SK-MEL-5 (cell line): ENCODE data around the gene SFT2D2. TPM values are rescaled to one million over a fixed set of nuclear protein-coding genes. Genes with fewer than 3 reads are reported as not detected.
"Not testable (repeated sequence)": the region's sequence is repeated elsewhere in the genome, so short reads cannot be mapped to it uniquely, and the experiment has no call there.

Experiments
- DNase-seq: peaks from one replicate; pipeline ENCODE4 v3.0.0-alpha.2; 2016; ENCODE audit warnings: low read depth, low spot score
- in situ Hi-C: cut with HindIII; loops from 2 replicates; pipeline ENCODE4 v1.10.0; 2016; ENCODE audit warnings: low sequenced_read_pairs, high pct_unique_total_duplicates, low pct_unique_long_range_greater_than_20kb
- polyA plus RNA-seq, 2 experiments: library from polyadenylated mRNA; depleted of rRNA; stranded (reverse); fragments of >200 nt; gene quantifications; 2 replicates each; pipeline ENCODE4 v1.2.3, GENCODE V29; 2015
- total RNA-seq: library from RNA; depleted of rRNA; stranded (reverse); fragments of >200 nt; shearing (Covaris generic); gene quantifications from 2 replicates; pipeline ENCODE4 v1.2.3, GENCODE V29; 2014; rRNA removed

SFT2D2 gene
- total RNA-seq = 65.8 and 71.4 TPM in 2 replicates
- 46.8 and 65.3 TPM in 2 replicates for polyA plus RNA-seq (2015; cell fraction: cytosol; rRNA removed)
- polyA plus RNA-seq (2015; cell fraction: nucleus; rRNA removed) = 51.9 and 65.2 TPM in 2 replicates

DNA sequence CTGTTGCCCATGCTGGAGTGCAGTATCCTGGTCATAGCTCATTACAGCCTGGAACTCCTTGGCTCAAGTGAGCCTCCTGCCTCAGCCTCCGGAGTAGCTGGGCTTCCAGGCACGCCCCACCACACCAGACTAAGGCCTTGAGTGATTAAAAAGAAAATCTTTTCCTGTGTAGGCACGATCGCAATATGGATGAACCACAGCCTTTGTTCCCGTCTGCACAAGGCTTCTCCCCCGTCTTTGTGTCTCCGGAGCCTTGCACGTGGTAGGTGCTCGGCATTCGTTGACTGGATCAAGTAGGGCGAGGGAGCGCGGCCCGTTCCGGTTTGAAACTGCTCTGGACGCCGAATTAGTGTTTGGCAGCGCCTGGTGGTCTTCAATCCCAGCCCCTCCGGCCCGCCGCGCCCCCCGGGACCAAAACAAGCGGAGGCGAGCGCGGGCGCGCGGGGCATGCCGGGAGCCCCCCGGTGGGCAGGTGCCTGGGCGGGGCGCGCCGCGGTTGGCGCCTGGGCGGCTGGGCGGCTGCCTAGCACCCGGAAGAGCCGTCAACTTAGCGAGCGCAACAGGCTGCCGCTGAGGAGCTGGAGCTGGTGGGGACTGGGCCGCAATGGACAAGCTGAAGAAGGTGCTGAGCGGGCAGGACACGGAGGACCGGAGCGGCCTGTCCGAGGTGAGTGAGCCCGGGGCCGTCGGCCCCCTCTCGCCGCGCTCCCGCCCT is at the start of gene SFT2D2:
Gene SFT2D2 (plus strand): TSS at position 529 of the 715 bp plus-strand sequence. CDS start 76 bp downstream, at position 605.
- peak; percentile 80 for DNase-seq
- in situ Hi-C loops = no loop called here

DNA sequence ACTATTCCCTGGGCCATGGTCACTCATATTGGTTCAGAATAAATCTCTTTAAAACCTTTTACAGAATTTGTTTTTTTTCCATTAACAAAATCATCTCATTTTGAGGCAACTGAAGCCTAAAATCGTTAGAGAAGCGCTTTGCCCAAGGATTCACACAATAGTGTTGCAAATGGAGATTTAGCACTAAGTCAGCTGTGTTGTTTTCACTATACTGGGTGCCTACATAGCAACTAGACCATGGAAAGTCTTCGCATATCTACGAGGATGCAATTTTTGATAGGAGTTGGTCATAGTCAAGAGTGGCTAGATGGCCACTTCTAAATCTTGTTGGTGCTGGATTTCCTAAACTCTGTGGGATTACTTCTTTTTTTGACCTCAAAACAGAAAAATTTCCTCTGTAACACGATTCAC is 47.6 kb upstream of the SFT2D2 start:
- DNase-seq = no peak
- in situ Hi-C loops = no loop called here

DNA sequence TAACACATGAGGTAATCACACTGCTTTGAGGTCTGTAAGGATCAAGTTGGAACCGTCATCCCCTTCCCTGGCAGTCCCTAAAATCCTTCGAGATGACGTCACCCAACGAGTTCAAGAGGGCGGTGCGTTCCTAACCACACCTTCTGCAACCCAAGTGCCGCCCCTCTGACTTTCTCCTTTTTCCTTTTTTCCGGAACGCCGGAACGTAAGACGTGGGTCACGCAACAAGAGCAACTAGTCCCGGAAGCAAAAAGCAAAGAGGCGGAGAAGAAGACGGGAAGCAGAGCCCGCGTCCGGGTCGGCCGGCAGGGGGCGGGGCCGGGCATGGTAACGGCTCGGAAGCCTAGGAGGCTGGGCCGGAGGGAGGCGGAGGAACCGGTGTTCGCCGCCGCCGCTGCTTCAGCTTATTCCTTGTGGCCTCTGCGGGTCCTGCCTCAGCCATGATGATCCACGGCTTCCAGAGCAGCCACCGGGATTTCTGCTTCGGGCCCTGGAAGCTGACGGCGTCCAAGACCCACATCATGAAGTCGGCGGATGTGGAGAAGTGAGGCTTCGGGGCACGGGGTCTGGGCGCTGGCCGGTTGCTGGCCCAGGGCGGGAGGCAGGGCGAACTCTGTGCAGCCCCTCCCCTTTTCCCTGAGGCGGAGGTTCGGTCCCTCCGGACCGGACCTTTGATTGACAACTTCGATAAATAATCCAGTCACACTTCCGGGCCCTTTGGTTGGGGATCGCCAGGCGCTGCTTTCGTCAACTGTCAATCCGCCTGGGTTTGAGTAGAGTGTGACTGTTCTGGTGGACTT is 47.0 kb upstream of the SFT2D2 start, which contains the start of gene TIPRL:
Gene TIPRL (plus strand): TSS at position 325 of the 800 bp plus-strand sequence. CDS start 116 bp downstream, at position 441.
- in situ Hi-C loops = no loop called here
- DNase-seq = peak; percentile 99

DNA sequence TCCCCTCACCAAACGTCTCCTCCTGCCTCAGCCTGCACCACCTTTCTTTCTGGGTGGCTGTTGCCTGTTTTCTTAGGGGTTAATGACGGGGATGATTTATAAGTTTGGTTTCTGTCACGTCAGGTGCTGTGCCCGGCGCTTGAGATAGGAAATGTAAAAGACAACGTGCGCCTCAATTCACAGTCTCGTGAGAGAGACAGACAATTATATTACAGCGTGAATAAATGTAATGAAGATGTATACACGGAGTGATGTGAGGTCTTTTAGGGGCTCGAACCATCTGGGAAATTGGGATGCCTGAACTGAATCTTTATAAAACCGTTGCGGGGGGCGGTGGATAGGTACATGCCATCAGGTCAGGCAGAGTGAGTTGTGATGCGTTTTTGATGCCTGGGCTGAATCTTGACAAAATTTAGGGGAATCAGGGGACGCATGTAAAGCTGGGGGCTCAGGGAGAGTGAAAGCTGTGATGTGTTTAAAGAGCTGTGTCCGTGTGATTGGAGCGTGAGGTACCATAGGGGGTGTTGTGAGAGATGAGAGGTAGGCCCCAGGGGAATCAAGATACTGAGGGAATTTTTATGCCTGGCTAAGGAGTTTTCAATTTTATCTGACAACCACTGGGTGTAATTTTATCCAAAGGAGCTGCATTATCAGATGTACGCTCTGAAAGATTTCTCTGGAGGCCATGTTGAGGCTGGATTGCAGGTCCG is 46.2 kb upstream of the SFT2D2 start:
- DNase-seq = peak; percentile 32
- in situ Hi-C loops = no loop called here

DNA sequence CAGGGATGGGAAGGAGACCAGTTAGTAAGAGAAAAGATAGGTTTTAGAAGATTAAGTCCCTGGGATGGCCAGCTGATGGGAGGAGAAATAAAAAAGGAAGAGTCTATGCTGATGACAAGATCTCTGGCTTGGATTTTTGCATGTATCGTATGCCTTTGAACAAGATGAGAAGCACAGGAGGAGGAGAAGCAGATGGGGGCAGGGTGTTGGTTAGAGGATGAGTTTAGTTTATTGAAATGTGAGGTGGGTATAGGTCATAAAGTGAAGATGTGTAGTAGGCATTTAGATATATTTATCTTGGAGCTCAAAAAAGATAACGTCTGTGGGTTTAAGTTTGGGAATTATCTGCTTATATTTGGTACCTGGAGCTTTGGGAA is 45.7 kb upstream of the SFT2D2 start:
- no peak for DNase-seq
- in situ Hi-C loops = no loop called here

DNA sequence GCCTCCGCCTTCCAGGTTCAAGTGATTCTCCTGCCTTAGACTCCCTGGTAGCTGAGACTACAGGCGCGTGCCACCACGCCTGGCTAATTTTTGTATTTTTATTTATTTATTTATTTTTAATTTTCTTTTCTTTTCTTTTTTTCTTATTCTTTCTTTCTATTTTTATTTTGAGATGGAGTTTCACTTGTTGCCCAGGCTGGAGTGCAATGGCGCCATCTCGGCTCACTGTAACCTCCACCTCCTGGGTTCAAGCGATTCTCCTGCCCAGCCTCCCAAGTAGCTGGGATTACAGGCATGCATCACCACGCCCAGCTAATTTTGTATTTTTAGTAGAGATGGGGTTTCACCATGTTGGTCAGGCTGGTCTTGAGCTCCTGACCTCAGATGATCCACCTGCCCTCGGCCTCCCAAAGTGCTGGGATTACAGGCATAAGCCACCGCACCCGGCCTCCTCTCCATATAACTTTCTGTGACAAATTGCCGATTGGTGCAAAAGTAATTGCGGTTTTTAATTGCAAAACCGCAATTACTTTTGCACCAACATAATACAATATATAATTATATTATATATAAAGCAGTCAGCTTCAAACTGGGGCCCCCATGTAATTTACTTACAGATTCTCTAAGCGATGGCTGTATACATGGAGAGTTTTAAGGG is 44.6 kb upstream of the SFT2D2 start:
- in situ Hi-C loops, DNase-seq: not testable (repeated sequence)

DNA sequence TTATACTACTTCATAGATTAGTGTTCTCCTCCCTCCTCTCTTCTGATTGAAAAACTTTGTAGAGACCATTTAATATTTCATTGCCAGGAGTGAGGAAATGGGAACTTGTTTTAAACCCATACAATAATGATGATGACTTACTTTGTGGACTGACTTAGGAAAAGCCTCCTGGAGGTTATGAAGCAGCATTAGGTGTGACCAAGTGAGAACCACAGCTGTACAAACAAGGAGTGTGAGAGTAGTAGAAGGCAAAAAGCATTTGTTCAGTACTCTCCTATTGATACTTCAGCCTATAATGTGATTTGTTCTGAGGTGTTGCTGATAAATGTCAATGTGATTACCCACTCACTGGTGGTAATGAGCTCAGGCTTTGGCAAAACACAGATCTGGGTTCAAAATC is 38.6 kb upstream of the SFT2D2 start:
- in situ Hi-C loops = no loop called here
- no peak for DNase-seq

DNA sequence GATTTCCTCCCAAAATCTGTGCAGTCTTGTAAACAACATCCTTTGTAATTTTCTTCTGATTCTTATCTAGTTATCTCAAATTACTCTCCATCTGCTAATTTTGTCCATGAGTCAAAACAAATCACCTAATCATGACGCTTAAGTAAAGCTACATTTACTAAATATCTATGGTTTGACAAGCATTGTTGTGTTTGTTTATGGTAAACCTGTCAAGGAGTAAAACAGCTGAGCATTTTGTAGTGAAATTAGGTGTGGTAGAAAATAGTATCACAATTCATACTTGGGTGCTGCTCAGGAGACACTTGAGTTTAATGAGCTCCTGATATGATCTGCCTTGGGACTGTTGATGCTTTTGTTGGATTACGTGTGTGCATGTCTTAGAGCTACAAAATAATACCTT is 35.4 kb upstream of the SFT2D2 start:
- in situ Hi-C loops = no loop called here

DNA sequence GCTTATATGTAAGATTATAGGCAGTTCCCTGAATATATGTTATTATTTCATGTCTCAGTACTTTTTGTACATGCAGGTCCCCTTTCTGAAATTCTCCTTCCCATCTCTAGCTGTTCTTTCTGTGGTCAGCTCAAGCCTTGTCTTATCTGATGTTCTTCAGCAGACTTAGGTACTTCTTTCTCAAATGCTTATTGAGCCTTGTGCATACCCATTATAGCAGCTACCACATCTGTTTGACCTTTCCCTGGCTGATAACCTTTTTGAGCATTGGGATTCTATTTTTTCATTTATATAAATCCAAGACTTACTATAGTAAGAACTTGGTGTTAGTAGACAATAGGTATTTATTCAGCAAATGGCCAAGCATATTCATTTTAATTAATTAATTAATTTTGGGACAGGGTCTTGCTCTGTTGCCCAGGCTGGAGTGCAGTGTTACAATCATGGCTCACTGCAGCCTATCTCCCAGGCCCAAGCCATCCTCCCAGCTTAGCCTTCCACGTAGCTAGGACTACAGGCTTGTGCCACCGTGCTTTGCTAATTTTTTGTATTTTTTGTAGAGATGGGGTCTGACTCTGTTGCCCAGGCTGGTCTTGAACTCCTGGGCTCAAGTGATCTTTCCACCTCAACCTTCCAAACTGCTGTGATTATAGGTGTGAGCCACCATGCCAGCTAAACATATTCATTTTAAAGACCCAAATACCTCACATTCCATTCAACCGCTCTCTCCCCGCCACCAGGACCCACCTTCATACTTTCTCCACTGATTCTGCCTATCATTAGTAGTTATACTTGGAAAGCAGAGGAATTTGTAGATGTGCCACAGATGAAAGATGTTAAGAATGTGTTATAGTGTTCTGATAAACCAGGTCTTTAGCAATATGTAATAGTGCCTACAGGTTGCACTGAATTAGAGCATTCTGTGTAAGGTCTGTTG is 30.3 kb upstream of the SFT2D2 start:
- no peak for DNase-seq
- in situ Hi-C loops = no loop called here

More for the DNA sequence above, 35.4 kb upstream of the SFT2D2 start:
- DNase-seq = no peak

DNA sequence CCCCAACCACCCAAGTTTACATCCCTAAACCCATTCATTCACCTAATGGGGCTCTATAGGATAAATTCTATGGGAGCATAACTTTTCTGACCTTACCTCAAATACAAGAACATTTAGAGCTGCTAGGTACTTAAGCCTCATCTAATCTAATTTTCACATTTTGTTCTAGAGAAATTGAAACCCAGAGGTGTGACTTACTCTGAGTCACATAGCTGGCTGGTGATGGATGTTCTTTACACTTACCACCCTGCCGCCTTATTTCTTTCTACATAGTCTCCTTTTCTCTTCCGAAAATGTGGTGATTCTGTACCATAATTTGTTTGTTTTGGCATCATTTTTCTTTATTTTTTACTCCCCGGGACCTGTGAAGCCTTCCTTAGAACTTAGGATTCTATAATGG is 26.7 kb upstream of the SFT2D2 start:
- in situ Hi-C loops = no loop called here
- DNase-seq = no peak

DNA sequence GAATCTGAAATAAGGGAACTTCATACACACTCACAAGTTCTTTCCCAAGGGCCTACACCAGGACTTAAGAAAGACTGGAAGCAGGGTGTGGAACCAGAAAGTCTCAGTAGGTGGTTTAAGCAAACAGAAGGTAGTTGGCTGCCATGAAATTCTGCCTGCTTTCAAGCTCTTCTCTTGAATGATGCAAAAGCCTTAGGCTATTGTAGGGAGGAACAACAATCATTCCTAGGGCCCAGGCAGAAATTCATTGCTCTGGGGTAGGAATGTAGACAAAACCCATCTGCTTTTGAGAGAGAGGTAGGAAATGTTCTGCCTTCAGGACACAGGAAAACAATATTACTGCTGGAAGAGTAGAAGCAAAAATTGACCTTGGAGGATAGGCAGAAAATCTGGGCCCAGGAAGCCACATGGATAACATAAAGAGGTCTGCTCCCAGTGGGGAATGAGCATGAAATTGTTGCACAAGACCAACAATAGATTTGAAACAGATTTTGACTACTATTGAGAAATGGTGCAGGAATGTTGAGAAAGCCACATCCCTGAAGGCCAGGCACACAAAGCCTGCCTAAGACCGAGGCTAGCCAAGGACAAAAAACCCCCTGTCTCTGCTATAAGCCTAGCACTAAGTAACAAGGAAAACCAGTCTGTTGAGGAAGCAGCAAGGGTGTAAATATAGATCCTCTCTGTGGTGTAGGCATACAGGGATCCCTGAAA is 22.7 kb upstream of the SFT2D2 start:
- in situ Hi-C loops = no loop called here
- DNase-seq = peak; percentile 95

DNA sequence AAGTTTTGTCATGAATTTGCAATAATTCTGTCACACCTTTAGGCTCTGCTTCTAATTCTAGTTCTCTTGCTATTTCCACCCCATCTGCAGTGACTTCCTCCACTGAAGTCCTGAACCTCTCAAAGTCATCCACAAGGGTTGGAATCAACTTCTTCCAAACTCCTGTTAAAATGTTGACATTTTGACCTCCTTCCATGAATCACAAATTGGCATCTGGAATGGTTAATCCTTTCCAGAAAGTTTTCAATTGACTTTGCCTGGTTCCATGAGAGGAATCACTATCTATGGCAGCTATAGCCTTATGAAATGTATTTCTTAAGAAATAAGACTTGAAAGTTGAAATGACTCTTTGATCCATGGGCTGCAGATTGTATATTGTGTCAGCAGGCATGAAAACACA is 19.7 kb upstream of the SFT2D2 start:
- no peak for DNase-seq
- in situ Hi-C loops = no loop called here

DNA sequence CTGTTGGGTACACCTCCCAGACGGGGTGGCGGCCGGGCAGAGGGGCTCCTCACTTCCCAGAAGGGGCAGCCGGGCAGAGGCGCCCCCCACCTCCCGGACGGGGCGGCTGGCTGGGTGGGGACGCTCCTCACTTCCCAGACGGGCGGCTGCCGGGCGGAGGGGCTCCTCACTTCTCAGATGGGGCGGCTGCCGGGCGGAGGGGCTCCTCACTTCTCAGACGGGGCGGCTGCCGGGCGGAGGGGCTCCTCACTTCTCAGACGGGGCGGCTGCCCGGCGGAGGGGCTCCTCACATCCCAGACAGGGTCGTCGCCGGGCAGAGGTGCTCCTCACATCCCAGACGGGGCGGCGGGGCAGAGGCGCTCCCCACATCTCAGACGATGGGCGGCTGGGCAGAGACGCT is 18.1 kb upstream of the SFT2D2 start:
- DNase-seq, in situ Hi-C loops: not testable (repeated sequence)

DNA sequence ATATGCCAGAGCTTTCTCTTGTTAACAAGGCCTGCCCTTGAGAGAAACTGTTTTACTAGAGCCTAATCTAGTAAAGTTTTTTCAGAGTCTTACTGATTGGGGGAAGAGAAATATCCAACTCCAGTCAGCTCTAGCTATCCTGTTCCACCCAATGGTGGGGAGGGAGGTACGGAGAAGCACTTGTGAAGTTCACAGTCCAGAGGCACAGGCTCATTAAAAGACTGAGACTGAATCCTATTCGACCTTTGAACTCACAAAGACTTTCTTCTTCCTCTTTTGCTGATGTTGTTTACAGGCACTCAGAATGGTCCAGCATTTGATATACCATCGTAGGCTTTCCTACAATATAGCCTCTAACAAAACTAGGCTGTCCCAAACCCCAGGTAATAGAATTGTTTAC is 15.5 kb upstream of the SFT2D2 start:
- in situ Hi-C loops = no loop called here
- DNase-seq = peak; percentile 42

DNA sequence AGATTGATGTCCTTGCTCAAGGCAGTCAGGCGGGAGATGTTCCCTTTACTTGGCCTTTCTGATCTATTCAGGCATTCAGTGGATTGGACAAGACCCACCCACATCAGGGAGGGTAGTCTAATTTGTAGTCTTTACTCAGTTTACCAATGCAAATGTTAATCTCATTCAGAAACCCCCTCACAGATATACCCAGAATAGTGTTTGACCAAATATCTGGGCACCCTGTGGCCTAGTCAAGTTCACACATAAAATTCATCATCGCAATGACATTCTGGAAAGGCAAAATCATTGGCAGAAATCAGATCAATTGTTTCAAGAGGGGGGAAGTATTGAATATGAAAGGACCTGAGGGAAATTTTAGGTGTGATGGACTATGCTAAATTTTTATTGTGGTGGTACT is 12.5 kb upstream of the SFT2D2 start:
- no peak for DNase-seq
- in situ Hi-C loops = no loop called here

DNA sequence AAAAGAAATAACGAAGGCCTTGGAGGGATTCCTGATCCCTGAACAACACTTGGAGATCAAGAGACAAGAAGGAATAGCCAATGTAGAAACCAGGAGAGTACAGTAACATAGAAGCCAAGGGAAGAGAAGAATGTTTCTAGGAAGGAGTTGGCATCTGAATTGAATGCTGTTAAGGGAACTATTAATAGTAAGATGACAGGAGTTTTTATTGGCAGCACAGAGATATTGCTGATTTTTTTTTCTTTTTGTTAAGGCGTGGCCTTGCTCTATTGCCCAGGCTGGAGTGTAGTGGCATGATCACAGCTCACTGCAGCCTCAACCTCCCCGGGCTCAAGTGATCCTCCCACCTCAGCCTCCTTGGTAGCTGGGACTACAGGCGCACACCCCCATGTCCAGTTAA is 9.6 kb upstream of the SFT2D2 start:
- no peak for DNase-seq
- in situ Hi-C loops = no loop called here
